AG09319 (cell line): ENCODE results near the gene CSN1S1.

Source experiments
- DNase-seq: peaks from one replicate; pipeline ENCODE4 v3.0.0-alpha.2; 2010; ENCODE audit warnings: low read depth; ENCODE audit errors: extremely low read depth
- TF ChIP-seq, protein P1 (sequence below): IDR thresholded peaks from 2 replicates; pipeline ENCODE4 v1.5.1; 2011; ENCODE audit warnings: low read depth, mild to moderate bottlenecking, inconsistent platforms, low read length, moderate library complexity

Gene CSN1S1

DNA sequence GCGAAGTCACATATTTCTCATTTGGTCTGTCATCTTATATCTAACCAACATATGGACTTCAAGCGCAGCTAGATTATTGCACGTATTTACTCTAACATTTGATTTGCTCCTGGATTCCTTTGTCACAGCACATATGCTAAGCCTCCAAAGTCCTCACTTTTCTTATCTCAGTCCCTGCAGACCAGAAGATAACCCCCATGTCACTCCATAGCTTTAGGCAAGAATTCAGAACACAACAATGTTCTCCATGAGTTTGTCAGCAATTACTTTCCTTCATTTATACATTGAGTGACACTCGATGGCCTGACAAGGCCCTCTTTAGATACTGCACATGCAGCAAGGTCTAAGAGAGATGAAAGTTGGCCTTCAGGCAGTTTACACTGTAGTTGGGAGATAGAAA lies 60.1 kb downstream of the CSN1S1 start:
- TF ChIP-seq, protein P1, sequence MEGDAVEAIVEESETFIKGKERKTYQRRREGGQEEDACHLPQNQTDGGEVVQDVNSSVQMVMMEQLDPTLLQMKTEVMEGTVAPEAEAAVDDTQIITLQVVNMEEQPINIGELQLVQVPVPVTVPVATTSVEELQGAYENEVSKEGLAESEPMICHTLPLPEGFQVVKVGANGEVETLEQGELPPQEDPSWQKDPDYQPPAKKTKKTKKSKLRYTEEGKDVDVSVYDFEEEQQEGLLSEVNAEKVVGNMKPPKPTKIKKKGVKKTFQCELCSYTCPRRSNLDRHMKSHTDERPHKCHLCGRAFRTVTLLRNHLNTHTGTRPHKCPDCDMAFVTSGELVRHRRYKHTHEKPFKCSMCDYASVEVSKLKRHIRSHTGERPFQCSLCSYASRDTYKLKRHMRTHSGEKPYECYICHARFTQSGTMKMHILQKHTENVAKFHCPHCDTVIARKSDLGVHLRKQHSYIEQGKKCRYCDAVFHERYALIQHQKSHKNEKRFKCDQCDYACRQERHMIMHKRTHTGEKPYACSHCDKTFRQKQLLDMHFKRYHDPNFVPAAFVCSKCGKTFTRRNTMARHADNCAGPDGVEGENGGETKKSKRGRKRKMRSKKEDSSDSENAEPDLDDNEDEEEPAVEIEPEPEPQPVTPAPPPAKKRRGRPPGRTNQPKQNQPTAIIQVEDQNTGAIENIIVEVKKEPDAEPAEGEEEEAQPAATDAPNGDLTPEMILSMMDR, result no peak
- DNase-seq, result no peak

DNA sequence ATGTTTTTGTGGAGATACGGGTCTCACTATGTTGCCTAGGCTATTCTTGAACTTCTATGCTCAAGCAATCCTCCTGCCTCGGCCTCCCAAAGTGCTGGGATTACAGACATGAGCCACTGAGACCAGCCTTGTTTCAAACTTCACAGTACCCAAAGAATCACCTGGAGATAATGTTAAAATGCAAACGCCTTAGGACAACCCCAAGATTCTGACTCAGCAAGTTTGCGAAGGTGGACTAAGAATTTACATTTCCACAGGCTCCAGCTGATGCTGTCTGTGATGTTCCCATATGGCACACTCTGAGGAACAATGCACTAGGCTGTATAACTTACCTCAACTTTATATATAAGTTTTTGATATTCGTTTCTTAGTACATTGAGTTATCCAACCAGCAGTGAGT lies 63.9 kb downstream of the CSN1S1 start:
- TF ChIP-seq, protein P1, result no peak
- no peak for DNase-seq

DNA sequence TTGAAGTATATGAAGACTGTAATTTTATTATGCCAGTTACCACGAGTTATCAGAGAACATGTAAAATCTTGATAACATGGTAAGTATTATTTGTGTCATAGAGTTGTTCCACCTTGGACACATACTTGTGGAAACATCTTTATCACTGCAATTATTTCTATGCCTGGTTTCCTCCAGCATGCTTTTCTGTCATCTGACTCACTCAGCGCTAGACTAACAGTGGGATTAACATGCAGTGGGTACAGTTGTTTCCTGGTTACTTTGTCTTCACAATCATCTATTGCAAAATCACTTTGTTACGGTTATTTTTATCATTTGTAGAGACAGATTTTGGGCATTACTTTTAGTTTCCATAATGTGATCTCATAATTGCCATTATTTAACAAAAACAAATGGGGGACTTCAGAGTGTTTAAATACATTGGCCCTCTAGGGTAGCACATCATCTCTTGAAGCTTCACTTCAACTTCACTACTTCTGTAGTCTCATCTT lies 64.7 kb downstream of the CSN1S1 start, which contains the start of gene STATH:
TSS of gene STATH (plus strand) at position 441 of the 491 bp plus-strand sequence. CDS start 2,472 bp downstream, outside the sequence.
- no peak for DNase-seq
- TF ChIP-seq, protein P1, result no peak
